ENCODE measurements around the gene PRKG1. TPM values are rescaled to one million over a fixed set of nuclear protein-coding genes. Genes with fewer than 3 reads are reported as not detected.
"Not testable (repeated sequence)": the region's sequence is repeated elsewhere in the genome, so short reads cannot be mapped to it uniquely, and the experiment has no call there.

The PRKG1 gene
- total RNA-seq, 2 donors from 2014 or later = 145 to 381 TPM

GRCh38 chr10:51266496-51266895 is 192.2 kb downstream of the PRKG1 start:
- Histone ChIP-seq H3K4me3 (no peak overlapping the region), H3K4me1 (ENCODE audit: control insufficient read depth in 1 of 2, low read depth in 2 of 2) (peaks cover 9 to 46% of the 10 kb centered on the region in 2 donors), H3K36me3 (no peaks in the 10 kb centered on the region), H3K27me3 (replicated peaks; ENCODE audit: insufficient read depth) (no peaks in the 10 kb centered on the region), H3K9me3 (no peaks in the 10 kb centered on the region), H3K27ac (no peak overlapping the region)
- no peak for ATAC-seq (ENCODE audit: insufficient number of reproducible peaks, low FRiP score, low read depth)
- DNase-seq (ENCODE audit: low spot score) = no peak
- TF ChIP-seq CTCF (IDR thresholded peaks at IDR 0.05) = no peak

- H3K27me3 ChIP-seq (replicated peaks; ENCODE audit: insufficient read depth); DNase-seq (ENCODE audit: low spot score); ATAC-seq (ENCODE audit: insufficient number of reproducible peaks, low FRiP score, low read depth); H3K9me3 ChIP-seq; H3K27ac ChIP-seq; H3K4me3 ChIP-seq; H3K36me3 ChIP-seq: not testable (repeated sequence)
- peaks cover 11 to 44% of the 10 kb centered on the region in 2 donors for H3K4me1 ChIP-seq (ENCODE audit: control insufficient read depth in 1 of 2, low read depth in 2 of 2)
These were observed 193.8 kb downstream of the PRKG1 start for GRCh38 chr10:51267980-51268570.

GRCh38 chr10:51269821-51270220 is 195.5 kb downstream of the PRKG1 start:
- Histone ChIP-seq H3K27me3 (replicated peaks; ENCODE audit: insufficient read depth) (no peaks in the 10 kb centered on the region), H3K4me1 (ENCODE audit: control insufficient read depth in 1 of 2, low read depth in 2 of 2) (peaks cover 8 to 45% of the 10 kb centered on the region in 2 donors), H3K9me3 (no peaks in the 10 kb centered on the region), H3K4me3 (no peak overlapping the region), H3K27ac (no peak overlapping the region), H3K36me3 (no peaks in the 10 kb centered on the region)
- DNase-seq (ENCODE audit: low spot score) (no peak), ATAC-seq (ENCODE audit: insufficient number of reproducible peaks, low FRiP score, low read depth) (no peak)
- no peak for TF ChIP-seq CTCF (IDR thresholded peaks at IDR 0.05)

GRCh38 chr10:51270936-51271530 is 196.7 kb downstream of the PRKG1 start:
- ATAC-seq (ENCODE audit: insufficient number of reproducible peaks, low FRiP score, low read depth) = no peak
- no peaks in the 10 kb centered on the region for H3K9me3 ChIP-seq
- H3K4me1 ChIP-seq (ENCODE audit: control insufficient read depth in 1 of 2, low read depth in 2 of 2) = peaks cover 6 to 41% of the 10 kb centered on the region in 2 donors
- no peaks in the 10 kb centered on the region for H3K27me3 ChIP-seq (replicated peaks; ENCODE audit: insufficient read depth)
- no peak overlapping the region for H3K27ac ChIP-seq
- DNase-seq (ENCODE audit: low spot score) = no peak
- no peak overlapping the region for H3K4me3 ChIP-seq
- TF ChIP-seq CTCF (IDR thresholded peaks at IDR 0.05) = no peak
- no peaks in the 10 kb centered on the region for H3K36me3 ChIP-seq

- not testable (repeated sequence) for H3K27ac ChIP-seq; H3K4me3 ChIP-seq; H3K27me3 ChIP-seq (replicated peaks; ENCODE audit: insufficient read depth); H3K9me3 ChIP-seq; H3K36me3 ChIP-seq; DNase-seq (ENCODE audit: low spot score); ATAC-seq (ENCODE audit: insufficient number of reproducible peaks, low FRiP score, low read depth)
- H3K4me1 ChIP-seq (ENCODE audit: control insufficient read depth in 1 of 2, low read depth in 2 of 2) = peaks cover 6 to 35% of the 10 kb centered on the region in 2 donors
These were observed 197.8 kb downstream of the PRKG1 start for GRCh38 chr10:51272099-51272498.

GRCh38 chr10:51272555-51272954 is 198.3 kb downstream of the PRKG1 start:
- Histone ChIP-seq H3K27ac (no peak overlapping the region), H3K4me3 (no peak overlapping the region), H3K9me3 (peaks cover 5% of the 10 kb centered on the region), H3K36me3 (no peaks in the 10 kb centered on the region), H3K4me1 (ENCODE audit: control insufficient read depth in 1 of 2, low read depth in 2 of 2) (peaks cover 6 to 35% of the 10 kb centered on the region in 2 donors), H3K27me3 (replicated peaks; ENCODE audit: insufficient read depth) (no peaks in the 10 kb centered on the region)
- ATAC-seq (ENCODE audit: insufficient number of reproducible peaks, low FRiP score, low read depth) (no peak), DNase-seq (ENCODE audit: low spot score) (no peak)
- TF ChIP-seq CTCF (IDR thresholded peaks at IDR 0.05) = no peak

All from thoracic aorta (tissue), 2 donors.